ENCODE measurements around the gene ABCC9. TPM values are rescaled to one million over a fixed set of nuclear protein-coding genes. Genes with fewer than 3 reads are reported as not detected.
A peak's percentile ranks its signal among the peaks of the same experiment; 100 is the strongest.

The ABCC9 gene
- under 0.01 TPM for total RNA-seq

DNA sequence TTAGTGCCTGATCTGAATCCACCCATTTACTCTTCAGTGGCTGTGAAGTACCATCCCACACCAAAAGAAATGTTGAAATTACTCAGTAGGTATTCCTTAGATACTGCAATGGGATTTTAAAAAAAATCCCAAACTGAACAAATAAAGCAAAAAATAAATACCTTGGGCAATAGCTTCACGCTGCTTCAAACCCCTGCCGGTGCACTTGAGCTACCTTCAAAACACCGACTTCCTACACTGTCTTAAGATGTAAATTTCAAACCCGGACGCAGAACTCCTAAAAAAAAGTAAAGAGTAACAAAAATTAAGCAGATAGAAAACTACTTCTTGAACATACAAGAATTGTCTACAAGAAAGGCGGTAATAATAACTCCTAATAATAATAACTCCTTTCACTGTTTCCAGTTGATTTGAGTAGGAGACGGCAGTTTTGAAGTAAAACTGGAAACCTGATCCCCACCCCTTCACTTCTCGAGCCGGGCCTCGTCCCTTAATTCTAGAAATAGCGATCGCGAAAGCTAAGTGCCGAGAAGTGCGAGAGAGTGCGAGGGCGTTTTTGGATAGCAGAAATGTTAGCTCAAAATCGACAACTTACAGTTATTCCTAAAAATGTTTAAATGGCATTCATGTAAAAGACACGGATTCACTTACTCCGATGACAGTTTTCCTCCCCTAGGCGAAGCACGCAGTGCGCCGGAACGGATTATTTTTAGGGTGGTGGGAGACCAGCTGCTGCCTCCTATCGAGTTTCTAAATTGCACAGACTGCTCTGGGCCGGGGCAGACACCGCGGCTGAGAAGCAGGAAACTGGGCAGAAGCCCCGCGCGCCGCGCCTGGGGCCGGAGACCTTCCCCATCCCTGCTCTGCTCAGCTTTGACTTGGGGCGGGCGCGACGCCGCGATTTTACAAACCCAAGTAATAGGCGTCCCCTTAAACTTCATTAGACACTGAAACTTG lies at the start of gene ABCC9:
TSS of gene ABCC9 (minus strand) at position 878 of the 957 bp plus-strand sequence. CDS start 4,752 bp downstream, outside the sequence.
- DNase-seq (ENCODE audit: low read depth in 2 of 3, low spot score in 2 of 3), result peak in 2 of 3 donors; percentile 25 to 33

DNA sequence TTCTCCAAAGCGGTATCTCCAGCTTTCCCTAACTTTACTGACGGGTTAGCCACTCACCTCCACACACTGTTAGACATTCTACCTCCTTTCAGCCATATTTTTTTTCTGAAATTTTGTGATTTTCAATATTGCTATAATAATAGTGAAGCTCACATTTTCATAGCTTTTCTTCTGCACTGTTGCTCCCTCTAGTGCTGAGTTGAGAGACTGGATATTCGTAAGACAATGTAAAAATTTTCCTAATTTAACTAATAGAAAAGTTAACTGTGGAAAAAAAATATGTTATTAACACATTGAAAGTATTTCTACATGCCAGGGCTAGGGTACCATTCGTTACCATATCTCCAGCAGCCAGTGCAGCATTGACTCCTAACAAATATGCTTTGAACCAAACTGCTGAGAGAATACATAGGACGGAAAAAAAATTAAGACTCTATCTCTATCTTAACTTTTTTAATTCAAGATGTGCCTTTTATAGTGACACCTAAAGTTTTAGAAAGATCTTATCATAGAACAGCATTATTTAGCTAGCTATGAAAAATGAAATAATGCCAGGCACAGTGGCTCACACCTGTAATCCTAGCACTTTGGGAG lies 48.7 kb upstream of the ABCC9 start:
- peak in 2 of 3 donors; percentile 4 to 51 for DNase-seq (ENCODE audit: low read depth in 2 of 3, low spot score in 2 of 3)

DNA sequence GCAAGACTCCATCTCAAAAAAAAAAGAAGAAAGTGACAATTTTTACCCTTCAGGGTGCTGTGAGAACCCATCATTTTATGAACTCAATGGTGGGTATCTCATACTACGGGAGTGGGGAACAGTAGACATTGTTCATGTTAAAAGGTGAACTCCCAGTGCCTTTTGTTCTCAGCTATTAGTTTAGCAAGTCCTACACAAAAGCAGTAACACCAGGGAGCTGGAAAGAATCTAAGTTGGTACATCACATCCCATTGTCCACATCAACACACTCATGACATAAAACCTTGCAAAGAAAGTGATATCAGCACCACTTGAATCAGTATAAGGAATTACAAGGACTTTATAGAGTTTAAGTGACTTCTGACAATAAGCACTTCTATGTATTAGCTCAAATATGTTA lies 47.4 kb upstream of the ABCC9 start:
- DNase-seq (ENCODE audit: low read depth in 2 of 3, low spot score in 2 of 3), result no peak

GRCh38 chr12:21987755-21988154 lies 46.5 kb upstream of the ABCC9 start:
- no peak for DNase-seq (ENCODE audit: low read depth in 2 of 3, low spot score in 2 of 3)

DNA sequence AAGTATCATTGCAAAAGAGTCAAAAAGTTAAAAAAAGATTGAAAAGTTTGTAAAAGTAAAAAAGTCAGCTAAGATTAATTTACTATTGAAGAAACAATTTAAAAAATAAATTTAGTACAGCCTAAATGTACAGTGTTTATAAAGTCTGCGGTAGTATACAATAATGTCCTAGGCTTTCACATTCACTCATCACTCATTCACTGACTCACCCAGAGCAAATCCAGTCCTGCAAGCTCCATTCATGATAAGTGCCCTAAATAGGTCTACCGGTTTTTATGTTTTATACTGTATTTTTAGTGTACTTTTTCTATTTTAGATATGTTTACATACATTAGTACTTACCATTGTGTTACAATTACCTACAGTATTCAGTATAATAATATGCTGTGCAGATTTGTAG lies 43.9 kb upstream of the ABCC9 start:
- no peak for DNase-seq (ENCODE audit: low read depth in 2 of 3, low spot score in 2 of 3)

DNA sequence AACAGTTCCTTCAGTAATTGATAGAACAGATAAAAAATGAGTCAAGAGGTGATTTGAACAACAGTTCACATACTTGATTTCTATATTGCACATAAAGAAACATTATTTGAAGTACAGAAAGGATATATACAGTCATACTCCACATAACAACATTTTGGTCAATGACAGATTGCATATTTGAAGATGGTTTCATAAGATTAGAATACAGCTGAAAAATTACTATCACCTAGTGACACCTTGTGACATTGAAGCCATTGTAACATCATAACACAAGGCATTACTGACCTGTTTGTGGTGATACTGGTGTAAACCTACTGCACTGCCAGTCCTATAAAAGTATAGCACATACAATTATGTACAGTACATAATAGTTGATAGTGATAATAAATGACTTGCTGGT lies 43.1 kb upstream of the ABCC9 start:
- no peak for DNase-seq (ENCODE audit: low read depth in 2 of 3, low spot score in 2 of 3)

DNA sequence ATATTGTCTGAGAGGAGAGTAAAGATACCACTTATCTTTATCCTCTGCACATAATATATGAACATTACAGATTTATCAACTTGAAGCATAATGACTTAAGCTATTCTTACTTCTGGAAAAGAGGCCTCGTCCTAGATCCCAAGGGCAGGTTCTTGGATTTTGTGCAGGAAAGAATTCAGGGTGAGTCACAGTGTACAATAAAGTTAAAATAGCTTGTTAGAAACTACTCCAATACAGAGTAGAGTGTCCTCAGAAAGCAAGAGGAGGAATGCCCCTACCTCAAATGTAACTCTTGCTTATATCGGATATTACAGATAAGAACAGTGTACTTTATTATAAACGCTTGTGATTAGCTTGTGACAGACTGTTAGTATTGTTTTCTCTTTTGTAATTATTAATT lies 41.9 kb upstream of the ABCC9 start:
- DNase-seq (ENCODE audit: low read depth in 2 of 3, low spot score in 2 of 3), result no peak

DNA sequence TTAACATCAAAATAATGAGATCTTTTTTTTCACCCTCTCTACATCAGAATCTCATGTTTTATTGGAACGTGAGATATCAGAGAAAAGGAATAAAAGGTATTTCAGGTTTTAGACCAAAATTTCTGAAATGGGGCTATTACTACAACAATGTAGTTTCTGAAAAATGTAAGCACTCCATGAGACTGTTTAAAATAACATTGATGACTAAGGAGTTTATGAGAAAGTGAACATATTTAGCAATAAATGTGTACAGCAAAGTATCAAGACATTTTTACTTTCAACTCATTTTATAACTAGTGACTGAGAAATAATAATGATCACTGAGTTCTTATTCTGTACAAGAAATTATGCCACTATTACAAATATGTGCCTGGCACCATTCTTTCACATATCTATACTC lies 39.3 kb upstream of the ABCC9 start:
- DNase-seq (ENCODE audit: low read depth in 2 of 3, low spot score in 2 of 3), result no peak

- DNase-seq (ENCODE audit: low read depth in 2 of 3, low spot score in 2 of 3), result no peak
Observed at GRCh38 chr12:21975293-21975692, 34.1 kb upstream of the ABCC9 start.

DNA sequence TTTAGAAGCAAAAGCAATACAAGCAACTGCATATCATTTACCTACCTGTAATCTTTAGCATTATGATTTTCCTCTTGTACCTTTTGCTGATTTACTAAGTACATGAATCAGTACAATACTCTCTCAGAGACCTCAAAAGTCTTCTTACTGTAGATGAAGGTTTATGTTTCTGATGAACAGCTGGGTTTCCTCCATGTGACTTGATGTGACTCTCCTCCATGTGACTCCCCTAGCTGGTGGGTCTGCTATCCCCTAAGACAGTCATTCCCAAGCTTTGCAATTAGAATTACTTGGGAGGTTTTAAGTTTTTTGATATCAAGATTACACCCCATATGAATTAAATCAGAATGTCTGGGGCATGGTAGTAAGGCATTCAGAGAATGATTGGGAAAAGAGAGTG lies 32.0 kb upstream of the ABCC9 start:
- no peak for DNase-seq (ENCODE audit: low read depth in 2 of 3, low spot score in 2 of 3)

- no peak for DNase-seq (ENCODE audit: low read depth in 2 of 3, low spot score in 2 of 3)
Observed at GRCh38 chr12:21972055-21972454, 30.8 kb upstream of the ABCC9 start.

- no peak for DNase-seq (ENCODE audit: low read depth in 2 of 3, low spot score in 2 of 3)
Observed at GRCh38 chr12:21971344-21971743, 30.1 kb upstream of the ABCC9 start.

DNA sequence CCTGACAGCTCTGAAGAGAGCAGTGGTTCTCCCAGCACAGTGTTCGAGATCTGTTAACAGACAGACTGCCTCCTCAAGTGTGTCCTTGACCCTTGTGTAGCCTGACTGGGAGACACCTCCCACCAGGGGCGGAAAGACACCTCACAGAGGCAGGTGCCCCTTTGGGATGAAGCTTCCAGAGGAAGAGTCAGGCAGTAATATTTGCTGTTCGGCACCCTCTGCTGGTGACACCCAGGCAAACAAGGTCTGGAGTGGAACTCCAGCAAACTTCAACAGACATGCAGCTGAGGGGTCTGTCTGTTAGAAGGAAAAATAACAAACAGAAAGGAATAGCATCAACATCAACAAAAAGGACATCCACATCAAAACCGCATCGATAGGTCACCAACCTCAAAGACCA lies 21.6 kb upstream of the ABCC9 start:
- no peak for DNase-seq (ENCODE audit: low read depth in 2 of 3, low spot score in 2 of 3)

- no peak for DNase-seq (ENCODE audit: low read depth in 2 of 3, low spot score in 2 of 3)
Observed at GRCh38 chr12:21962236-21962635, 21.0 kb upstream of the ABCC9 start.

DNA sequence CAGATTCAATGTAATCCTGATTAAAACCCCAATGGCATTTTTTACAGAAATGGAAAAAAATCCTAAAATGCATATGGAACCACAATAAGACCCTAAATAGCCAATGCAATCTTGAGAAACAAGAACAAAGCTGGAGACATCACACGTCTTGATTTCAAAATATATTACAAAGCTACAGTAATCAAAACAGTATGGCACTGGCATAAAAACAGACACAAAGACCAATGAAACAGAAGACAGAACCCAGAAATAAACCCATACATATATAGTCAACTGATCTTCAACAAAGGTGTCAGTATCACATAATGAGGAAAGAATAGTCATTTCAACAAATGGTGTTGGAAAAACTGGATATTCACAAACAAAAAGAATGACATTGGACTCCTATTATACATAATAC lies 9.4 kb upstream of the ABCC9 start:
- no peak for DNase-seq (ENCODE audit: low read depth in 2 of 3, low spot score in 2 of 3)

- DNase-seq (ENCODE audit: low read depth in 2 of 3, low spot score in 2 of 3), result no peak
Observed at GRCh38 chr12:21949036-21949435, 7.8 kb upstream of the ABCC9 start.

GRCh38 chr12:21946983-21947382 lies 5.8 kb upstream of the ABCC9 start:
- no peak for DNase-seq (ENCODE audit: low read depth in 2 of 3, low spot score in 2 of 3)

- no peak for DNase-seq (ENCODE audit: low read depth in 2 of 3, low spot score in 2 of 3)
Observed at GRCh38 chr12:21945002-21945401, 3.8 kb upstream of the ABCC9 start.

DNA sequence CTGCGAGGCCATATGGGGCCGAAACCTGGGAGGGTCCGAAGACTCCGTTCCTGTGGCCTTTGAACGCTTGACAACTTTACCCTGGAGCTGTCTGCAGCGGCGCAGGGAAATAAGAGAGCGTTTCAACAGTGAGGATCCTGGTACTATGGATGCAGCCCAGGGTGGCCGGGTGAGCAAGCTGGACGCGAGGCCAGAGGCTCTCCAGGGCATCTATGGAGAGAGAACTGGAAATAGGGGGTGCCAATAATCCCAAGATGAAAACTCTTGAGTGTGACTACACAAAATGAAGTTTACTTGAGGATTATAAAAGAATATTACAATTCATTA lies 1.1 kb upstream of the ABCC9 start:
- no peak for DNase-seq (ENCODE audit: low read depth in 2 of 3, low spot score in 2 of 3)

- peak in 2 of 3 donors; percentile 12 to 37 for DNase-seq (ENCODE audit: low read depth in 2 of 3, low spot score in 2 of 3)
Observed at GRCh38 chr12:21941506-21942376, 515 bp upstream of the ABCC9 start.

DNA sequence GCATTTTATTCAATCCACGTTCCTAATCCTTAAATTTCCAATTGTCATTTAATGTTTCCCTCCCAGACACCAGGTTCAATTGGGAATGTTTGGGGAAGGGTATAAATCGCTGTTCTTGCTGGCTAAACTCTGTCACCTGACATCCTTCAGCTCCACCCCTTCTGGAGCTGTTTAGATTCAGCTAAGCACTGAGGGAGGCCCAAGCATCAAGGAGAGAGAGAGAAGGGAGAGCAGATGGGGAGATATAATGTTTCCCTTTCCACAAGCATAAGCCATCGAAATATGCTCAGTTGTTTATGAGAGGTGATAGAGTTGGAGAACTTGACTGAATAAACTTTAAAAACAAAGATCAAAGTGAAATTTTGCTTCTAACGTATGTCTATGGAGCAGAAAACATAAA lies 1.8 kb downstream of the ABCC9 start:
- DNase-seq (ENCODE audit: low read depth in 2 of 3, low spot score in 2 of 3), result no peak

All from hematopoietic multipotent progenitor cell (in vitro differentiated cells).